ENCODE measurements around the gene MYBPHL. TPM values are rescaled to one million over a fixed set of nuclear protein-coding genes. Genes with fewer than 3 reads are reported as not detected.

MYBPHL gene
- total RNA-seq, 1 donor from 2014 or later: not detected

GRCh38 chr1:109256085-109256484 is 50.7 kb downstream of the MYBPHL start:
- TF ChIP-seq CTCF (conservative IDR thresholded peaks at IDR 0.05; ENCODE audit: low read depth, low read length): no peak
- H3K4me3 ChIP-seq (ENCODE audit: low read depth, low read length): no peak overlapping the region
- no peak for DNase-seq (ENCODE audit: low read depth)

GRCh38 chr1:109255678-109256077 is 51.1 kb downstream of the MYBPHL start:
- no peak overlapping the region for H3K4me3 ChIP-seq (ENCODE audit: low read depth, low read length)
- DNase-seq (ENCODE audit: low read depth): no peak
- TF ChIP-seq CTCF (conservative IDR thresholded peaks at IDR 0.05; ENCODE audit: low read depth, low read length): no peak

GRCh38 chr1:109255097-109255651 is 51.6 kb downstream of the MYBPHL start:
- peak; percentile 25 for TF ChIP-seq CTCF (conservative IDR thresholded peaks at IDR 0.05; ENCODE audit: low read depth, low read length)
- DNase-seq (ENCODE audit: low read depth): no peak
- no peak overlapping the region for H3K4me3 ChIP-seq (ENCODE audit: low read depth, low read length)

GRCh38 chr1:109254621-109255096 is 52.2 kb downstream of the MYBPHL start:
- no peak for DNase-seq (ENCODE audit: low read depth)
- peak overlapping the region; percentile 35 for H3K4me3 ChIP-seq (ENCODE audit: low read depth, low read length)
- TF ChIP-seq CTCF (conservative IDR thresholded peaks at IDR 0.05; ENCODE audit: low read depth, low read length): peak; percentile 6

- no peak for TF ChIP-seq CTCF (conservative IDR thresholded peaks at IDR 0.05; ENCODE audit: low read depth, low read length)
- no peak for DNase-seq (ENCODE audit: low read depth)
- peak overlapping the region; percentile 35 for H3K4me3 ChIP-seq (ENCODE audit: low read depth, low read length)
Measured at GRCh38 chr1:109253803-109254620, 52.8 kb downstream of the MYBPHL start.

GRCh38 chr1:109252893-109253802 is 53.7 kb downstream of the MYBPHL start:
- no peak for DNase-seq (ENCODE audit: low read depth)
- TF ChIP-seq CTCF (conservative IDR thresholded peaks at IDR 0.05; ENCODE audit: low read depth, low read length): no peak
- H3K4me3 ChIP-seq (ENCODE audit: low read depth, low read length): peak overlapping the region; percentile 35

All from epithelial cell of proximal tubule (primary cell).